HCT116 (cell line): ENCODE results near the gene WSB1. TPM values are rescaled to one million over a fixed set of nuclear protein-coding genes. Genes with fewer than 3 reads are reported as not detected.

Experiments used
- ATAC-seq: fragments of 200-7000 bp; cut with Tn5 transposase; 2 replicates; pipeline ENCODE4 v1.9.1; 2020; ENCODE audit warnings: mild to moderate bottlenecking, moderate library complexity
- BruUV-seq: library from RNA; stranded (reverse); fragments of 400-500 nt; replicated peaks from 2 replicates; lab custom pipeline; 2021; lab: Mats Ljungman, UMichigan
- CTCF ChIA-PET: fragments of 300-600 bp; sonication (Branson Sonifier 250); formaldehyde crosslinking; loops from one replicate; lab custom pipeline; 2021; ENCODE audit warnings: antibody characterized with exemption; lab: Charles Lee
- POLR2A ChIA-PET: fragments of 300-600, 350-600 bp; sonication (Branson Sonifier 250); formaldehyde crosslinking; loops from one replicate; lab custom pipeline; 2021; ENCODE audit warnings: antibody characterized with exemption; lab: Charles Lee
- RAD21 ChIA-PET, 2 experiments: fragments of 300-600 bp; sonication (Branson Sonifier 250); formaldehyde crosslinking; loops; one replicate each; lab custom pipeline; 2023; ENCODE audit warnings: low total read pairs in 2 of 2; ENCODE audit not compliant: uncharacterized antibody in 2 of 2, unreplicated experiment in 2 of 2, low non-redundant PET in 1 of 2; lab: Charles Lee
- DNase-seq: peaks from one replicate; pipeline ENCODE4 v3.0.0-alpha.2; 2010; ENCODE audit warnings: low read depth, low spot score
- H2AFZ ChIP-seq: fragments of 200-600 bp; shearing (Covaris generic), sonication (generic); 2 replicates; pipeline ENCODE4 v1.6.1; 2017; ENCODE audit warnings: low read depth, mixed run types, mixed read lengths, antibody characterized with exemption, low read length; ENCODE audit not compliant: poor library complexity, severe bottlenecking
- H3K27ac ChIP-seq: 2 replicates; pipeline ENCODE4 v1.5.1; 2012; ENCODE audit warnings: low read depth, low read length
- H3K27me3 ChIP-seq: fragments of 200-600 bp; sonication (generic); 2 replicates; pipeline ENCODE4 v1.6.1; 2016; ENCODE audit warnings: mixed run types, low read length, mixed read lengths; ENCODE audit not compliant: insufficient read depth
- H3K36me3 ChIP-seq, 2 experiments: fragments of 200-500 bp in 1 of 2; fragments of 200-600 bp in 1 of 2; sonication (Bioruptor generic) in 1 of 2; sonication (generic) in 1 of 2; 2 replicates each; pipeline versions ENCODE4 v1.5.1 to v1.6.1; 2014 to 2016; ENCODE audit warnings: low read length in 2 of 2, inconsistent platforms in 1 of 2, mixed read lengths in 1 of 2, mixed run types in 1 of 2; ENCODE audit not compliant: insufficient read depth in 2 of 2, control insufficient read depth in 1 of 2
- H3K4me1 ChIP-seq, 2 experiments: fragments of 200-600 bp in 1 of 2; sonication (generic) in 1 of 2; 2 replicates each; pipeline versions ENCODE4 v1.5.1 to v1.6.1; 2012 to 2017; ENCODE audit warnings: low read length in 2 of 2, inconsistent platforms in 1 of 2, mild to moderate bottlenecking in 1 of 2, mixed read lengths in 1 of 2, mixed run types in 1 of 2, moderate library complexity in 1 of 2; ENCODE audit not compliant: insufficient read depth in 2 of 2, control insufficient read depth in 1 of 2
- H3K4me2 ChIP-seq: fragments of 200-600 bp; sonication (generic); 2 replicates; pipeline ENCODE4 v1.6.1; 2017; ENCODE audit warnings: mixed run types, low read length, mixed read lengths
- H3K4me3 ChIP-seq, 2 experiments: fragments of 200-600 bp in 1 of 2; sonication (generic) in 1 of 2; replicated peaks in 1 of 2; 2 replicates each; pipeline ENCODE4 v1.5.1; 2011 to 2016; ENCODE audit warnings: low read length in 2 of 2, control low read depth in 1 of 2, low read depth in 1 of 2, mild to moderate bottlenecking in 1 of 2, mixed read lengths in 1 of 2, mixed run types in 1 of 2
- H3K79me2 ChIP-seq: fragments of 200-600 bp; sonication (generic); 2 replicates; pipeline ENCODE4 v1.6.1; 2017; ENCODE audit warnings: mild to moderate bottlenecking, mixed run types, low read length, moderate library complexity, mixed read lengths; ENCODE audit not compliant: insufficient read depth
- H3K9ac ChIP-seq: fragments of 200-600 bp; sonication (generic); 2 replicates; pipeline ENCODE4 v1.6.1; 2016; ENCODE audit warnings: low read length, mixed read lengths
- H3K9me2 ChIP-seq: fragments of 200-600 bp; sonication (generic), shearing (Covaris generic); 2 replicates; pipeline ENCODE4 v1.6.1; 2017; ENCODE audit warnings: mixed run types, mild to moderate bottlenecking, moderate library complexity; ENCODE audit not compliant: insufficient read depth
- H3K9me3 ChIP-seq, 2 experiments: fragments of 200-500 bp in 1 of 2; fragments of 200-600 bp in 1 of 2; sonication (Bioruptor generic) in 1 of 2; sonication (generic) in 1 of 2; 2 replicates each; pipeline ENCODE4 v1.6.1; 2014 to 2017; ENCODE audit warnings: low read length in 2 of 2, mixed read lengths in 2 of 2, inconsistent platforms in 1 of 2, low read depth in 1 of 2, mild to moderate bottlenecking in 1 of 2, mixed run types in 1 of 2, moderate library complexity in 1 of 2; ENCODE audit not compliant: control insufficient read depth in 1 of 2, insufficient read depth in 1 of 2
- H4K20me1 ChIP-seq: fragments of 200-600 bp; sonication (generic), shearing (Covaris generic); 2 replicates; pipeline ENCODE4 v1.6.1; 2017; ENCODE audit warnings: mixed run types, mild to moderate bottlenecking, moderate library complexity; ENCODE audit not compliant: insufficient read depth
- ELF1 ChIP-seq: IDR thresholded peaks from 2 replicates; pipeline ENCODE4 v1.6.1; 2012; ENCODE audit warnings: low read depth, borderline replicate concordance
- EZH2 ChIP-seq: fragments of 200-600 bp; sonication (generic); IDR thresholded peaks from 2 replicates; pipeline ENCODE4 v1.6.1; 2017; ENCODE audit warnings: antibody characterized with exemption, mixed run types
- EZH2phosphoT487 ChIP-seq: fragments of 200-600 bp; IDR thresholded peaks from 2 replicates; pipeline ENCODE4 v1.6.1; 2018; ENCODE audit warnings: antibody characterized with exemption, borderline replicate concordance
- JUND ChIP-seq: IDR thresholded peaks from 2 replicates; pipeline ENCODE4 v1.6.1; 2012
- POLR2A ChIP-seq: IDR thresholded peaks from 2 replicates; pipeline ENCODE4 v1.7.0; 2011; ENCODE audit warnings: borderline replicate concordance; ENCODE audit not compliant: insufficient read depth, insufficient read length; ENCODE audit errors: extremely low read depth
- POLR2AphosphoS5 ChIP-seq: IDR thresholded peaks from 2 replicates; pipeline ENCODE4 v1.6.1; 2011; ENCODE audit warnings: mild to moderate bottlenecking, low read depth, low read length, moderate library complexity
- RAD21 ChIP-seq: IDR thresholded peaks from 2 replicates; pipeline ENCODE4 v1.6.1; 2012; ENCODE audit warnings: low read depth, mild to moderate bottlenecking
- REST ChIP-seq: IDR thresholded peaks from 2 replicates; pipeline ENCODE4 v1.6.1; 2012; ENCODE audit warnings: low read depth
- SIN3A ChIP-seq: IDR thresholded peaks from 2 replicates; pipeline ENCODE4 v1.6.1; 2012; ENCODE audit warnings: low read depth
- SP1 ChIP-seq: IDR thresholded peaks from 2 replicates; pipeline ENCODE4 v1.6.1; 2012; ENCODE audit warnings: low read depth
- SRF ChIP-seq: IDR thresholded peaks from 2 replicates; pipeline ENCODE4 v1.6.1; 2012; ENCODE audit warnings: low read depth
- TCF7L2 ChIP-seq: IDR thresholded peaks from 2 replicates; pipeline ENCODE4 v1.7.0; 2011; ENCODE audit warnings: borderline replicate concordance, inconsistent platforms; ENCODE audit not compliant: insufficient read depth, insufficient read length; ENCODE audit errors: extremely low read depth
- YY1 ChIP-seq: IDR thresholded peaks from 2 replicates; pipeline ENCODE4 v1.6.1; 2011; ENCODE audit warnings: low read length, low read depth, moderate library complexity, mild to moderate bottlenecking; ENCODE audit not compliant: insufficient replicate concordance; ENCODE audit errors: extremely low read depth
- ZFX ChIP-seq: fragments of 450-650 bp; IDR thresholded peaks from 2 replicates; pipeline ENCODE4 v1.6.1; 2017
- intact Hi-C: fragments of 100-400 bp; cut with micrococcal nuclease; formaldehyde crosslinking; loops from 2 replicates; pipeline ENCODE4 v1.10.0; 2022
- total RNA-seq: library from RNA; stranded (reverse); gene quantifications from one replicate; pipeline ENCODE4 v1.2.1, GENCODE V29; 2021; ENCODE audit not compliant: unreplicated experiment
- TF ChIP-seq, protein P1 (sequence below): IDR thresholded peaks from 2 replicates; pipeline ENCODE4 v1.6.1; 2012
- TF ChIP-seq, protein P2 (sequence below), 3 experiments: fragments of 200-600 bp in 1 of 3; sonication (generic) in 1 of 3; IDR thresholded peaks in 2 of 3; conservative IDR thresholded peaks in 1 of 3; 2 replicates each; pipeline ENCODE4 v1.5.1; 2012 to 2017; ENCODE audit warnings: low read depth in 2 of 3, low read length in 2 of 3, antibody characterized with exemption in 1 of 3, borderline replicate concordance in 1 of 3, control low read depth in 1 of 3, mild to moderate bottlenecking in 1 of 3, mixed read lengths in 1 of 3, mixed run types in 1 of 3, moderate library complexity in 1 of 3; ENCODE audit not compliant: insufficient read depth in 1 of 3
- TF ChIP-seq, protein P3 (sequence below): IDR thresholded peaks from 2 replicates; pipeline ENCODE4 v1.6.1; 2011; ENCODE audit warnings: mild to moderate bottlenecking, low read length, moderate library complexity; ENCODE audit not compliant: insufficient replicate concordance; ENCODE audit errors: extremely low read depth

WSB1 gene
- total RNA-seq, 1 experiment from 2014 or later = 88.0 TPM

DNA sequence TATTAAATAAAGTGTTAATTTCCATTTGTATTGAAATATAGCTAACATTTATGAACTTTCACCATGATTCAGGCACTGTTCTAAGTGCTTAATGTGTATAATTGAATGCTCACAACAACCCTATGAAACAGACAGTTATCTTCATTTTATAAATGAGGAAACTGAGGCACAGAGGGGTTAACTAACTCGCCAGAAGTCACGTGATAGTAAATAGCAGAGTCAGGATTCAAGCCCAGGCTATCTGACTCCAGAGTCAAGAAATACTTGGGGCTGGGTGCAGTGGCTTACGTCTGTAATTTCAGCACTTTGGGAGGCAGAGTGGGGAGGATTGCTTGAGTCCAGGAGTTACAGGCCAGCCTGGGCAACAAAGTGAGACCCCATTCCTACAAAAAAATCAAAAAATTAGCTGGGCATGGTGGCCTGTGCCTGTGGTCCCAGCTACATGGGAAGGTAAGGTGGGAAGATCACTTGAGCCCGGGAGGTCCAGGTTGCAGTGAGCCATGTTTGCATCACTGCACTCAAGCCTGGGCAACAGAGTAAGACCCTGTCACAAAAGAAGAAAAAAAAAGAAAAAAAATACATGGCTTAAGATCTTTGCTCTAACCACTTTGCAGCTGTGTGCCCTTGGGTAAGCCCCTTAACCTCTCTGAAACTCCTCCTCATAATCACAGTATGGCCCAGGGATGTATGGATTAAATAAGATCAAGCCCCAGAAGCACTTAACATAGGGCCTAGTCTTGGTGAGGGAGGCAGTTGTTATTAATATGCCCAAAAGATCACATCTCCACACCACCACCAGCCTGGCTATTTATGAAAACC, 29.0 kb downstream of the WSB1 start:
- no peaks in the 10 kb centered on the region for H3K79me2 ChIP-seq
- no peak overlapping the region for H3K4me3 ChIP-seq
- TF ChIP-seq REST = no peak
- no peak for TF ChIP-seq ELF1
- TF ChIP-seq POLR2AphosphoS5 = no peak
- no peak for TF ChIP-seq RAD21
- TF ChIP-seq, protein P1, sequence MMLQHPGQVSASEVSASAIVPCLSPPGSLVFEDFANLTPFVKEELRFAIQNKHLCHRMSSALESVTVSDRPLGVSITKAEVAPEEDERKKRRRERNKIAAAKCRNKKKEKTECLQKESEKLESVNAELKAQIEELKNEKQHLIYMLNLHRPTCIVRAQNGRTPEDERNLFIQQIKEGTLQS = no peak
- TF ChIP-seq SP1 = no peak
- no peak for TF ChIP-seq EZH2phosphoT487
- TF ChIP-seq, protein P2, sequence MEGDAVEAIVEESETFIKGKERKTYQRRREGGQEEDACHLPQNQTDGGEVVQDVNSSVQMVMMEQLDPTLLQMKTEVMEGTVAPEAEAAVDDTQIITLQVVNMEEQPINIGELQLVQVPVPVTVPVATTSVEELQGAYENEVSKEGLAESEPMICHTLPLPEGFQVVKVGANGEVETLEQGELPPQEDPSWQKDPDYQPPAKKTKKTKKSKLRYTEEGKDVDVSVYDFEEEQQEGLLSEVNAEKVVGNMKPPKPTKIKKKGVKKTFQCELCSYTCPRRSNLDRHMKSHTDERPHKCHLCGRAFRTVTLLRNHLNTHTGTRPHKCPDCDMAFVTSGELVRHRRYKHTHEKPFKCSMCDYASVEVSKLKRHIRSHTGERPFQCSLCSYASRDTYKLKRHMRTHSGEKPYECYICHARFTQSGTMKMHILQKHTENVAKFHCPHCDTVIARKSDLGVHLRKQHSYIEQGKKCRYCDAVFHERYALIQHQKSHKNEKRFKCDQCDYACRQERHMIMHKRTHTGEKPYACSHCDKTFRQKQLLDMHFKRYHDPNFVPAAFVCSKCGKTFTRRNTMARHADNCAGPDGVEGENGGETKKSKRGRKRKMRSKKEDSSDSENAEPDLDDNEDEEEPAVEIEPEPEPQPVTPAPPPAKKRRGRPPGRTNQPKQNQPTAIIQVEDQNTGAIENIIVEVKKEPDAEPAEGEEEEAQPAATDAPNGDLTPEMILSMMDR (IDR thresholded peaks at IDR 0.05 in 2 of 3, conservative IDR thresholded peaks at IDR 0.05 in 1 of 3; ENCODE audit: borderline replicate concordance in 1 of 3, insufficient read depth in 1 of 3, low read depth in 2 of 3, low read length in 2 of 3) = no peak
- no peak for TF ChIP-seq TCF7L2
- TF ChIP-seq SIN3A = no peak
- TF ChIP-seq, protein P3, sequence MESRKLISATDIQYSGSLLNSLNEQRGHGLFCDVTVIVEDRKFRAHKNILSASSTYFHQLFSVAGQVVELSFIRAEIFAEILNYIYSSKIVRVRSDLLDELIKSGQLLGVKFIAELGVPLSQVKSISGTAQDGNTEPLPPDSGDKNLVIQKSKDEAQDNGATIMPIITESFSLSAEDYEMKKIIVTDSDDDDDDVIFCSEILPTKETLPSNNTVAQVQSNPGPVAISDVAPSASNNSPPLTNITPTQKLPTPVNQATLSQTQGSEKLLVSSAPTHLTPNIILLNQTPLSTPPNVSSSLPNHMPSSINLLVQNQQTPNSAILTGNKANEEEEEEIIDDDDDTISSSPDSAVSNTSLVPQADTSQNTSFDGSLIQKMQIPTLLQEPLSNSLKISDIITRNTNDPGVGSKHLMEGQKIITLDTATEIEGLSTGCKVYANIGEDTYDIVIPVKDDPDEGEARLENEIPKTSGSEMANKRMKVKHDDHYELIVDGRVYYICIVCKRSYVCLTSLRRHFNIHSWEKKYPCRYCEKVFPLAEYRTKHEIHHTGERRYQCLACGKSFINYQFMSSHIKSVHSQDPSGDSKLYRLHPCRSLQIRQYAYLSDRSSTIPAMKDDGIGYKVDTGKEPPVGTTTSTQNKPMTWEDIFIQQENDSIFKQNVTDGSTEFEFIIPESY = no peak
- no peak for TF ChIP-seq POLR2A
- no peak for TF ChIP-seq SRF
- no peak for TF ChIP-seq ZFX
- no peak for TF ChIP-seq JUND
- TF ChIP-seq YY1 = no peak
- no peak for TF ChIP-seq EZH2
- ChIA-PET POLR2A (interaction anchor here (2.4 kb wide), 1 partner anchor 29 kb away, joined by 10 read pairs; the partner anchor contains the start of gene WSB1), CTCF (interaction anchor here (1.5 kb wide), 1 partner anchor 276 kb away, joined by 3 read pairs; no protein-coding TSS in a partner anchor), RAD21 (no interaction called here)
- ATAC-seq (no peak), DNase-seq (no peak)
- no peaks in the 10 kb centered on the region for H3K27me3 ChIP-seq
- no peaks in the 10 kb centered on the region for H3K9me3 ChIP-seq
- intact Hi-C loops = no loop called here
- no peak overlapping the region; the same call in 1 of the 2 replicates for H3K9ac ChIP-seq
- H3K27ac ChIP-seq = no peak overlapping the region
- no TSS peak for BruUV-seq
- no peaks in the 10 kb centered on the region for H3K36me3 ChIP-seq
- no peak overlapping the region for H2AFZ ChIP-seq
- H3K4me2 ChIP-seq = peak overlapping the region; percentile 40
- H4K20me1 ChIP-seq = no peaks in the 10 kb centered on the region
- no peaks in the 10 kb centered on the region for H3K9me2 ChIP-seq
- H3K4me1 ChIP-seq = peaks cover 9 to 17% of the 10 kb centered on the region in 2 experiments; a peak in 3 of 4 replicates
